NOMO-1 treated with DMSO at 0.1 percent for 48 hours (cell line): ENCODE results near the gene SIGLEC10.
"Not testable (repeated sequence)": the region's sequence is repeated elsewhere in the genome, so short reads cannot be mapped to it uniquely, and the experiment has no call there.

Experiments
- DNase-seq: peaks from one replicate; lab custom pipeline; 2025; ENCODE audit not compliant: unreplicated experiment; lab: John Stamatoyannopoulos, UW

Gene SIGLEC10

GRCh38 chr19:51397453-51397852 lies 20.0 kb downstream of the SIGLEC10 start:
- not testable (repeated sequence) for DNase-seq

GRCh38 chr19:51396175-51396574 lies 21.3 kb downstream of the SIGLEC10 start:
- no peak for DNase-seq

- peak; percentile 100 for DNase-seq
These were observed 23.2 kb downstream of the SIGLEC10 start for GRCh38 chr19:51394050-51394836.

GRCh38 chr19:51392701-51393100 lies 24.7 kb downstream of the SIGLEC10 start:
- no peak for DNase-seq

- DNase-seq: no peak
These were observed 26.3 kb downstream of the SIGLEC10 start for GRCh38 chr19:51391073-51391611.

GRCh38 chr19:51389143-51389542 lies 28.3 kb downstream of the SIGLEC10 start:
- DNase-seq: no peak

GRCh38 chr19:51387924-51388389 lies 29.5 kb downstream of the SIGLEC10 start, which contains the start of gene LIM2:
Gene LIM2, minus strand, starts transcription at chr19:51387974. Its CDS starts 531 bp downstream, at chr19:51387443.
- DNase-seq: no peak

- no peak for DNase-seq
These were observed 30.4 kb downstream of the SIGLEC10 start for GRCh38 chr19:51386882-51387520.

- DNase-seq: no peak
These were observed 35.4 kb downstream of the SIGLEC10 start for GRCh38 chr19:51382004-51382403.

GRCh38 chr19:51380379-51380778 lies 37.1 kb downstream of the SIGLEC10 start:
- DNase-seq: no peak

GRCh38 chr19:51377422-51377821 lies 40.0 kb downstream of the SIGLEC10 start:
- DNase-seq: no peak

- peak; percentile 20 for DNase-seq
These were observed 41.8 kb downstream of the SIGLEC10 start for GRCh38 chr19:51375504-51376221.

GRCh38 chr19:51372649-51373504 lies 44.6 kb downstream of the SIGLEC10 start, which contains the start of gene NKG7:
Gene NKG7, minus strand, starts transcription at chr19:51372654. Its CDS starts 119 bp downstream, at chr19:51372535.
- DNase-seq: peak; percentile 90

- DNase-seq: no peak
These were observed 45.3 kb downstream of the SIGLEC10 start for GRCh38 chr19:51372021-51372648.

- no peak for DNase-seq
These were observed 46.2 kb downstream of the SIGLEC10 start for GRCh38 chr19:51371186-51371690.

- no peak for DNase-seq
These were observed 47.2 kb downstream of the SIGLEC10 start for GRCh38 chr19:51370230-51370629.

- peak; percentile 62 for DNase-seq
These were observed 48.8 kb downstream of the SIGLEC10 start, which contains the start of gene CLDND2 for GRCh38 chr19:51368366-51369282. Gene CLDND2, minus strand, starts transcription at chr19:51369003. Its CDS starts 426 bp downstream, at chr19:51368577.
